ENCODE data around the gene PLCG1.
"Not testable (repeated sequence)": the region's sequence is repeated elsewhere in the genome, so short reads cannot be mapped to it uniquely, and the experiment has no call there.

Gene PLCG1

DNA sequence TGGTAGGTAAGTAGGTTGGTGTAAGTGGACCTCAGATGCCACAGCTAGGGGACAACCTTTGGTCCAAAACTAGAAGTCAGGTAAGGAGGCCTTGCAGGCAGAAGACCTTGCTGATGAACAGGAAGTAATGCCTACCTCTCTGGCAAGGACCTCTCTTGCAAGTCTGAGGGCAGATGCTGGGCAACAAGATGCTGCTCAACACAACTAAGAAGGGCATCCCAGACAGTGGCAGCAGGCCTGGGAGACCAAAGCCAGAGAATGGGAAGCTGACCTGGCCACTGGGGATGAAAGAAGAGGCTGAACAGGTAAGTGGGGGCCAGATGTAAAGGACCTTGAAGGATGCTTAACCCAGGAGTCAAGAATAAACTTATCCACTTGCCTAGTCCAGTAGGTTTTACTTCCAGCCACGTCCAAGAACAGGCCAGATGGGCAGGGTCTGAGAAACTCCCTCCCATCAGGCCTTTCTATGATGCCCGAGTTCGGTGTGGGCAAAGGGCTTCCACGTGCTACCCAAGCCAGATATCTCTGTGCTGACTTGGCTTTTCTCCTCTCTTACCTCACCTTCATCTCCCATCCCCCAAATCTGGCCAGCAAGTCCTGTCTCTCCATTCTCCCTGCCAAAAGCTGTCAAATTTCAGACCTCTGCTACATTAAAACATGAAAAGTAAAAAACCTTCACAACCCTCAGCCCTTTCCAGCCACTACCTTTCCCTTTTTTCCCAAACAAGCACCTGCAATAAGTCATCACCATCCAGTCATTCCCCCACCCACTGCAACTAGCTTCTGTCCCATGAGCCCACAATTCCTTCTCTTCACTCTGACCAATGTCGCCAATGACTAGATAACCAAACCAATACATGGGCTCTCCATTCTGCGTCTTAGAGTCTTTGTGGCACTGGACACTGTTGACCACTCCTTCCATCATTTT is 11.5 kb upstream of the PLCG1 start:
- no peak for DNase-seq

DNA sequence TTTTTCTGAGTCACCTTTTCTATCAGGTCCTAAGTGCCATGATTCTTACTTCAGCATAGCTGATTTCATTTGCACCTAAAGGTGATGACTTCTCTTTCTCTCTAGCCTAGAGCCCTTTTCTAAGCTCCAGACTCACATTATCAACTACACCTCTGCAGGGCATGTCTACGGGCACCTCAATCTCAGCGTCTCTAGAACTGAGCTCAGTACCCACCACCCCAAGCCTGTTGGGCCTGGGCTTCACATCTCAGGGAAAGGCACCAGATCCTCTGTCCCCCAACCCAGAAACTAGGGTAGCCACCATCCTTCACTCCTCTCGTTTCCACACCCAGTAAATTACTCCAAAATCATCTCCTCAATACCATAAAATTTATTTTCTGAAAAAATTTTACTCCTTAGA is 10.6 kb upstream of the PLCG1 start:
- DNase-seq = no peak

DNA sequence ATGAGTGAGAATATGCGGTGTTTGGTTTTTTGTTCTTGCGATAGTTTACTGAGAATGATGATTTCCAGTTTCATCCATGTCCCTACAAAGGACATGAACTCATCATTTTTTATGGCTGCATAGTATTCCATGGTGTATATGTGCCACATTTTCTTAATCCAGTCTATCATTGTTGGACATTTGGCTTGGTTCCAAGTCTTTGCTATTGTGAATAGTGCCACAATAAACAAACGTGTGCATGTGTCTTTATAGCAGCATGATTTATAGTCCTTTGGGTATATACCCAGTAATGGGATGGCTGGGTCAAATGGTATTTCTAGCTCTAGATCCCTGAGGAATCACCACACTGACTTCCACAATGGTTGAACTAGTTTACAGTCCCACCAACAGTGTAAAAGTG is 9.0 kb upstream of the PLCG1 start:
- DNase-seq = not testable (repeated sequence)

DNA sequence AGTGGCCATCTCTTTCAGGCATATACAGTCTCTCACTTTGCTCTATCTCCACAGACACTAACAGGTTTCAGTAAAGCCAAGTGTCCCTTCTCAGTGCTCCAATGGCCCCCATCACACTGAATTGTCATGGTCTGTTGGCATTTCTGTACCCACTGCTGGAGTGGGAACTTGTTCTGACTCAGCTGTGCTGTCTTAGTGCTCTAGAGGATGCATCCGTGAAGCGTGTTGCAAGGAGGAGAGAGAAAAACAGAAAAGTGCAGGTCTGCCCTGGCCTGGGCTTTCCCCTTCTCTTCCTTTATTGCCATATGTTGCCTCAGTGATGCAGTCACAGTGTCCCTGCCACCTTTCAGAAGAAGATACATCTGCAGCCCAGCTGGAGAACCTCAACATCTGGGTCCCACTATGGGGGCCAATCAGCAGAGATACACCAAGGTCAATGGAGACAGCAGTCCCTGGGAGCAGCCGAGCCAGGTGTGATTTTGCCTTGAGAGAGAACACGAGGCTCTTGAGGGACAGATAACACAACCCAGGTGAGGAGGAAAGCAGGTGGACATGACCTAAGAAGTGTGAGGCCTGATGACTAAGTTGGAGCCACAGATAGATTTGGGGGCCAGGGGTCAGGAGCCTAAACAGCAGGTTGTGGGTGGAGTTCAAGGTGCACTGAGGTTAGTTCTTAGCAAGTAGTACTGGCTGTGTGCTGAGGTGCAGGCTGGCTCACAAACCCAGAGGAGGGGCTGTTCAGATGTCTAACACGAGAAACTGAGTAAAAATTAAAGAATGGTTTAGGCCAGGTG is 5.6 kb upstream of the PLCG1 start:
- no peak for DNase-seq

DNA sequence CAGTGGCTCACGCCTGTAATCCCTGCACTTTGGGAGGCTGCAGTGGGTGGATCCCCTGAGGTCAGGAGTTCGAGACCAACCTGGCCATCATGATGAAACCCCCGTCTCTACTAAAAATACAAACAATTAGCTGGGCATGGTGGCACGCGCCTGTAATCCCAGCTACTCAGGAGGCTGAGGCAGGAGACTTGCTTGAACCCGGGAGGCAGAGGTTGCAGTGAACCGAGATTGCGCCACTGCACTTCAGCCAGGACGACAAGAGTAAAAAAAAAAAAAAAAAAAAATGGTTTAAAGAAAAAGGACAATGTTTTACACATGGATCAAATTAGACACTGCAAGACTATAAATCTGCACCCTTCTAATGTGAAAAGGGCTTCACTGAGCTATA is 5.0 kb upstream of the PLCG1 start:
- DNase-seq = not testable (repeated sequence)

DNA sequence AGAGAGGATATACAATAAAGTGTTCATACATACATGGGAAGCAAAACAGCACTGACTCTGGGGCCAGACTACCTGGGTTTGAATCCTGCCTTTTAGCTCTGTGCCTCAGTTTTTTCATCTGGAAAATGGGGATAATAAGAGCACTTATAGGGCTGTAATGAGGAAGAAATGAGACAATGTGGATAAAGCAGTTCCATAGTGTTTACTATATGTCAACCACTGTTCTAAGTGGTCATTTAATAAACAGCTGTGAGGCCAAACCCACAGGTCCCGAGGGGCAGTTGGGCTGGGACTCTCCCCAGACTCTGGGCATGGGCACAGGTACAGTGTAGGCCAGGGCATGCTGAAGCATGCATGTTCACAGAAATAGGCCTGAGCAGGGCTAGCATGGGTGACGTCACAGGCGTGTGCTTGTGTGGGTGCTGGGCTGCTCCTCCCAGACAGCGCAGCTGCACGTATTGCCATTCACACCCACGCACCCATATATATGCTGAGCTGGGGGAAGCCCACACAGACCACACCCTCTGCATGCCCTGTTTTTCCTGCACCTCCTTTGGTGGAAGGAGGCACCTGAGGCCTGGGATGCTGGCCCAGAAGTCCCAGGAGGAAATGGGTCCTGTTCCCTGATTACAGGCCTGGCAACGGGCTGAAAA is 3.5 kb upstream of the PLCG1 start:
- peak; percentile 54 to 66 for DNase-seq

DNA sequence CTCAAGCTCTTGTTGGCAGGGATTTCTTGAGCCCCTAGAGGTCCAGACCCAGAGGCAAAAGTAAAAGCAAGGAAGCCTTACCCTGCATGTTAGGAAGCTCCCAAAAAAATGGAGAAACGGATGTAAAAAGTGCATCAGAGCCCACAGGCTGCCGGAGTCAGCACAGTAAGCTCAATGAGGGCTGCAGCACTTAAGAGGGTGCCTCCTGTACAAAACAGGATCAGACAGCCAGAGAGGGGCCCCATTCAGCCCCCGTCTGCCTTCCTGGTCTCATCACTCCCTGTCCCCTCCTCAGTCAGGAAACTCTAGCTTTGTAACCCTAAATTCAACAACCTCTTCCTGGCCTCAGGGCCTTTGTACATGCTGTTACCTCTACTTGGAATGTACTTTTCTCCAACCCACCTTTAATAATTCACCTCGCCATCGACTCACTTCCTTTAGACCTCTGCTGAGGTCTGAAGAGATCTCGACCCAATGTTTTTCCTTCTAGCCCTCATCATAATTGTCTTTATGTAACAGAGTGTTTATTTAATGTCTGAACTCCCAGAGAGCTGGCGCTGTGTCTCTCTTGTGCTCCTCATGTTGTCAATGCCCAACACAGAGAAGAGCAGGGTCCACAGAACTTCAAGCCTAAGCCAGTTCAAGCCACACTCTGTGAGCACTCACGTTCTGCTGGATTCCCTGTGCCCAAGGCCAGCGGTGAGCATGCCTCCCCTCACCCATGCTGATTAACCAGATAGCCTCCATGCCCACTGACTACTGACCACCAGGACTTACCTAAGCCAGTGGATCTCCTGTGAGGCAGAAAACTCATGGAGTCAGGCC is 2.8 kb upstream of the PLCG1 start:
- no peak for DNase-seq

DNA sequence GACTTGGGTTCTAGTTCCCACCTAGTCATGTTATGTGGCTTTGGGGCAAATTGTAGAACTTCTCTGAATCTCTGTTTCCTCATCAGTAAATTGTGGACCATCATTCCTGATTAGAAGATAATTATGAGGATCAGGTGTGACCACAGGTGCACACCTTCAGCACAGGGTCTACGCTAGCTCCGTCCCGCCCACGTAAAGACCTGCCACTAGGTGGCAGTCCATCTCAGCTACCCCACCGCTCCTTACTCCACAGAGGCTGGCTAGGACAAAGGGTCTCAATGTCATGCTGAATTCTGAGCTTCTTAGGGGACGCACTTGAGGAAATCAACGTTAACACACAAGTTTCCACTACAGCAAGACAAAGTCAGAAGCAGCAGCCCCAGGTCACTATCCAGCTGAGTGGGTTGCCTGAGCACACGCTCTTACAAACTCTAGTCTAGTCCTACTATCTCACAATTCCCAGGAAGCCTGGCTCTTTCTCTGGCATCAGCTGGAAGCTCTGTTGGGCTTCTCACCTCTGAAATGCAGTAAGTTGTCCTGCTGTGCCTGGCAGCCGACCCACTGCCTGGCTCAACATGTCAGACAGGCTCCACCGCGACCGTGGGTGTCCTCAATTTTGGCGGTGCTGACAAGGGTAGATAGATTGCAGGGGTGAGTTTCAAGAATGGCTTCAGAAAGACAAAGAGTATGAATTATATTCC is 2.0 kb upstream of the PLCG1 start:
- peak; percentile 60 to 78 for DNase-seq

DNA sequence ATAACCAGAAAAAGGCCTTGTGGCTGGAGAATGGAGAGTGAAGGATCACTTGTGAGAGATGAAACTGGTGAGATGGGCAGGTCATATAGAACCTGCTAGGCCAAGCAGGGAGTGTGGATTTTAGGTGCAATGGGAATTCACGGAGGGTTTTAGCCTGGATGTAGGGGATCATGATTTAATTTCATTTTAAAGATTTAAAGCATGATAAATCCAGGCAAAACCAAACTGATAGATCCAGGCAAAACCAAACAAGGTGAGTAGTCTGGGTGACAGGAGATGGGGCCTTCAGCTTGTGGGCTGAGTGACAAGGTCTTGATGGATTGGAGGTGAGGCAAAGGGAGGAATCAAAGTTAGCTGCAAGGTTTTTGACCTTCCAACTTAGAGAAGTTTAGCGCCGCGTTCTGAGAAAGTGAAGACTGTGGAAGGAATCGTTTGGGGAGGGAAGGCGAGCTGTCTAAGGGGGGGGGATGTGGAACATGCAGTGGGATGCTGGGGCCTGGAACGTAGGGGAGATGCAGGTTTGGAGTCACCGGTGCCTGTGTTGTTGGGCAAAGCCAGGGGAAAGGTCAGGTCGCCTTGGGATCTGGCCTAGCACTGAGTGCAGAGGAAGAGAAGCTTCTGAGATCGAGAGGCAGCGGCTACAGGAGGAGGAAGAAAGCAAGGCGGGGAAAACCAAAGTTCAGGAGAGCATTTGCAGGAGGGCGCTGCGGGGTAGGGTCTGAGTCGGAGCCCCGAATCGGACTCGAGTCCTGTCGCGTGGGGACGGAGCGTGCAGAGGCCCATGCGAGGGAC is 1.3 kb upstream of the PLCG1 start:
- DNase-seq = no peak

DNA sequence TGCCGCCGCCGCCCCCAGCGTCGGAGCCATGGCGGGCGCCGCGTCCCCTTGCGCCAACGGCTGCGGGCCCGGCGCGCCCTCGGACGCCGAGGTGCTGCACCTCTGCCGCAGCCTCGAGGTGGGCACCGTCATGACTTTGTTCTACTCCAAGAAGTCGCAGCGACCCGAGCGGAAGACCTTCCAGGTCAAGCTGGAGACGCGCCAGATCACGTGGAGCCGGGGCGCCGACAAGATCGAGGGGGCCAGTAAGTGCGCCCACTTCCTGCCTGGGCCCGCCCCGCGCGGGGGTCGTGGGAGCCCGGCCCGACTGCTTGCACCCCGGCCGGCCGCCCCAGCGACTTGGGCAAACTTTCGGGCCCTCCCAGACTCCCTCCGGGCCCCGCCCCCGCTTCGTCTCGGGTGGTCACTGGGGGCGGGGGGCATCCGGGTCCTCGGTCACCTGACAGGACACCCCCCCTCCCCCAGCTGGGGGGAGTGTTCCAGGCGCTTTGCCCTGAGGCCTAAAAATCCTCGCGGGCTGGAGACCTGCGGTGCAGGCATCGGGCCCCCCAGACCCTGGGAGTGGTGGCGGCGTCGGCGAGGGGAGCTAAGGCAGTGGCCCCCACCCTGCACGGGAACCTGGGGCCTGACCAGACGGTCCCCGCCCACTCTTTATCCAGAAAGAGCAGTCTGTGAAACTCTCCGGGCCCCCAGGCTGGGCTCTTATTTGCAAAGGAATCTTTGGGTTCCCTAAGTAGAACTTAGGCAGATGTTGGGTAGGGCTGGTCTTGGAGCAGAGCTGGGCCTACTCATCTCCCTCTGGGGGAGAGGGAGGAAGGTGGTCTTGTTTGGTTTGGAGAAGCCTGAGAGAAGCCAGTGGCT is 501 bp downstream of the PLCG1 start:
- peak; percentile 49 to 76 for DNase-seq

DNA sequence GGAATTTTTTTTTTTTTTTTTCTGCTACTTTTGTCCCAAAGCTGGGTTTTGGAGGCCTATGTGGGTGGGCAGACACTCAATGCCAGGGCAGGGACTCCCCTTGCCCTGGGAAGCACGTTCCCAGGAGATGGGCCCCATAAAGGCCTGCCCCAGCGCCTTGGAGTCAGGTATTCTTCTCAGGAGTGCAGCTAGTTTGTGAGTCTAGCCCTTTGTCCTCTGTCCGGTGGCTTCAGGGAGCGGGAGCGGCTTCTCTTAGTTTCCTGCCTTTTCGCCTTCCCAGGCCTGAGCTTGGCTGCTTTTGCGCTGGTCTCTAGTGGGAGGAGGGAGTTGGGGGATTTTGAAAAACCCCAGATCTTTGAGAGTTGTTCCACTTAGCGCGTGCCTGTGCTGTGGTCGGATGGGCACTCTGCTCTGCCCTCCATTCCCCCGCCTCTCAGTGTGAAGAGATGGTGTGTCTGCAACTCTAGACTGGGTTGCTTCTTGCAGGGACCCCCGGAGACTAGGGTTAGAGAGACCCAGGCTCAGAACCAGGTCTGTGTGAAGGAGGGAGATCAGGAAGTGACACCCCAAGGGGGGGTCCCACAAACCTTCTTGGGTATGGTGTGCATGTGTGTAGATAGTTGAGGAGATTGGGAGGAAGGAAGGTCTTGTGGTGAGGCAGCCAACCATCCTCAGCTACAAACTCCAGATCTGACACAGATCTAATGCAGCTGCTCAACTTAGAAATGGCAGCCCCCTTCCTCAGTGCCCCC is 1.3 kb downstream of the PLCG1 start:
- DNase-seq = peak; percentile 15 to 58

DNA sequence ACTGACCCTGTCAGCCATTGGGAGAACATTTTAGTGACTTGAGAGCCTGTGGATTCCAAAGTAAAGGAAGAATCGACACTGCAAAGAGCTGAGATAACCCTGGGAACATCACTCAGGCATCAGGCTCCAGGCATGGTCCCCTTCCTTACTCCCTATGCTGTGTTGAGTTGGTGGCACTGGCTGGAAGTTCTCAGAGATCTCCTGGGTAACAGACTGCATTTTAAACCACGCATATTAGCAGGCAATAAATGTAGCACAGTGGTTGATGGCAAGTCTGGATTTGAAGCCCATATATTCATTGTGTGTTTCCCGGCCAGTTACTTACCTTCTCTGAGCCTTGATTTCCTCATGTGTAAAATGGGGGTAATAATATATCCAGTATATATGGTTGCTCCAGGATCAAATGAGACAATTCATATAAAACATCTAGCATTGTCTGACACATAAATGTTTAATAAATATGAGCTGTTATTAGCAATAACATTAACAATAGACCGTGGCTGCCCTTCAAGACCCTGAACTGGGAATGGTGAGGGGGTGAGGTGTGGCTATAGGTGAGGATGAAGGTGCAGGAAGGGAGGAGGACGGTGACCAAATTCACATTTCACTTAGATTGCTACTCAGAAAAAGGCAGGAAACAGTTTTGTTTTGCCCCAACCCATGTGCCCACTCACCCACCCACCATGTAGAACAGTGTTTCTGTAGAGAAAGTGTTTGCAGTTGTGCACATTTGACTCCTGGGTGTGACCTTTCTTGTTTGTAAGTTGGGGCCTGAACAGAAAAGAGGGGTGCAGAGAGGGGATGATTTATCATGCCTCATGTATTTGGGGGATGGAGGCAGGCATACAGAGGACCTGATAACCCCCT is 2.1 kb downstream of the PLCG1 start:
- DNase-seq = no peak

DNA sequence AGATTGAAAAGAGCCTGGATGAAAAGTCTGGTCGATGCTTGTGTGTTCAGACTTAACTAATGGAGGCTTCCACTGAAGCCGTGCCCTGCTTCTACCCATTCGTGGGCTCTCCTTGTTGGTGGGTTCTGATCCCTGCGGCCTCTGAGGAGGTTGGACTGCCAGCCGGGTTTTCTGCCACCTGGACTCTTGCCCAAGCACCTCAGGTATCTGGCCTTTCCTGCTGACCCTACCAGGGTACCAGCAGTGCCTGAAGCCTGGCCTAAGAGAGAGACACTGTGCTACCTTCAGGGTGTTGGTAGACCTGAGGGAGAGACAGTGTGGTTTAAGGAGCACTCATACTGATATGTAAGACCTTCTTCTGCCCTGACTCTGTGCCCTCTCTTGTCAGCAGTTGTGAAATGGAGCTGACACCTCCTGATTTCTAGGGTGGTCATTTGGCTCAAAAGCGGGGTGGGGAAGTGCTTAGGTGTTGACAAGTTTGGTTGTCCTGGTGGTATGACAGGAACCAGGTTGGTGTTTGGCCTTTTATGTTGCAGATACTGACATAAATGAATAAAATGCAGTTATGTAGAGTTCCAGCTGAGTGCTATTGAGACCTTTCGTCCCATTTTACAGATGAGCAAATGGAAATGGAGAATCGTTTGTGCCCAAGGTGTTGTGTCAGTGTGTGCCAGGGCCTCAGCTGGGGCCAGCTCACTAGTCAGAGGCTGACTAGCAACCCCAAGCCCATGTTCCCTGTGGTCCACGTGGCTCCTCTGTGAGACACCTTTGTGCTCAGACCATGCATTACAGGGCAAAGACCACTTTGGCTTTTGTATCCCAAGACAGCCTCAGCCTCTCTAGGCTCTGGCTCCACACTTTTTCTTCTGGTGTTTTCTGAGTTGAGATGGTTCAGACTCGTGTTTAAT is 3.1 kb downstream of the PLCG1 start:
- DNase-seq = no peak

DNA sequence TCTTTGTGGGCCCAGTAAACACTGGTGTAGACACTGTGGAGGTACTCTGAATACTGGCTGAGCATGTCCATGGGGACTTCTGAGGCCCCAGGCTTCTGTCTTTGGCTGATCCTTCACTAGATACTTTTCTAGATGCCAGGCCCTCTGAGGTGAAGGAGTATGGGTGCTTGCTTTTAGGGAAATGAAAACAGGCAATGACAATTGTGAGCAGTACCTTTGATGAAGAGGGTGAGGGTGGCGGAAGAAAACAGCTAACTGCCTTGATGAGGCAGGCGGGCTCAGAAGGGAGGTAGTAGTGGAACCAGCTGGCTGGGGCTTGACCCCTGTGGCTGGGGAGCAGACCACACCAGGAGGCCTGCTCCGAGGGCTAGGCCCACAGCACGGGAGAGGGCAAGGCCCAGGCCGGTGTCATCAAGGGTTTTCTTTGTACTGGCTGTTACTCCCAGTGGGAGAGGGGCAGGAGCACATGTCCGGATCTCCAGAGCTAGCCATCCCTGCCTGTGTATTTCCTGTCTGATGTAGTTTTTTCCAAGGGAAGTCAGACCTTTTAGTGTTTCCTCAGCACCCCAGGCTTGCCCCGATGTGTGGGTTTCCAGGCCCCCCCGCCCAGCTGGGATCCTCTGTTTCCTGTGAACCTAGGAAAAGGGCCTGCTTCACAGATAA is 3.9 kb downstream of the PLCG1 start:
- peak in 1 of 2 donors; percentile 24 for DNase-seq

DNA sequence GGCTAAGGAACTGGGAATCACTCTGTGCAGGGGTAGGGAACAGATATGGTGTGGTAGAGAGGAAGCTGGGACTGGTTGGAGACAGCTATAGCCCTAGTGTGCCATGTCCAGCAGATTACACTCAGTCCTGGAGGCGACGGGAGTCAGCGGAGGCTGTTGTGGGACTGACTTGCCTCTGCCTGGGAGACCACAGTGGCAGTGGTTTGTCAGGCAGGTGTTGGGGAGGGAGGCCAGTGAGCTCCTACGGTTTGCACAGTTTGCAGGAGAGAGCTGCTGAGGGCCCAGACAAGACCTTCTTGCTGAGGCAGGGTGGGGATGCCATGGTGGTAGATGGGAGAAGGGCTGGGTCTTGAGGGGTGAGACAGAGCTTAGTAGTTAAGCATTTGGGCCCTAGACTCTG is 4.9 kb downstream of the PLCG1 start:
- DNase-seq = no peak

DNA sequence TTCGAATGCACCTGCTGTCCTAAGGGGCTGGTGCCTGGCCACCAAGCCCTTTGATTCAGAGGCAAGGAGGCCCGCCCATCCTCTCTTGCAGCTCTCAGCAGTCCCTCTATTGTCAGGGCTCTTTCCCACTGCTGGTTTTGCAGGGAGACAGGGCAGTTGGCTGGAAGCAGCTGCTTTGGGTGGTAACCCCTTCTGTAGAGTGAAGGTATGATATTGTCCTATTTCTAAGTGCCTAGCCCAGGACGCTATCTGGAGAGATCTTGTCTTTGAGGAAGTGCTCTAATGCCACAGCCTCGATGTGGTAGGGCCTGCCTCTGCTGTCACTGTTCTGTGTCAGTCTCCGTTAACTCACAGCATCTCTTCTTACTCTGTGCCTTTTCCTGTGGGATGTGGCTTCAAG is 5.6 kb downstream of the PLCG1 start:
- DNase-seq = peak in 1 of 2 donors; percentile 61

DNA sequence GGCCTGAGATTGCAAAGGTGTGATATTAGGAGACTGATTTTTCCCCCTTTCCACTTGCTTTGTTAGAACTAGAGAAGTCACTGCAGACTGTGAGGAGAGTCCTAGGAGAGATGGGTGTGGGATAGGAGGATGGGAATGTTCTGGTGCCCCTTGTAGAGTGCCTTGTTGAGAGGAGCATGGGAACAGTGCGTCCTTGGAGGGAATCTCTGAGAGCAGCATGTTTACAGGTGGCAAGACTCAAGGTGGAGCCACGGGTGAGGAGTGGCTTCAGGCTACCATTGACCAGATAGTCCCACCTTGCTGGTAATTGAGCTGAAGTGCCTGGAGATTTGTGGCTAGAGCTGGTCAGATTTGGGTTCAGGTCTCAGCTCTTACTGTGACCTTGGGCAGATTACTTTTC is 6.0 kb downstream of the PLCG1 start:
- DNase-seq = no peak

Measured in CD4-positive, alpha-beta T cell treated with Interferon alpha-2 for 1 hour (primary cell).